Mesenteric fat pad (tissue), 1 donor: ENCODE data around the gene PRXL2A. TPM values are rescaled to one million over a fixed set of nuclear protein-coding genes. Genes with fewer than 3 reads are reported as not detected.

Source experiments
- DNase-seq: peaks from one replicate; pipeline ENCODE4 v3.0.0-alpha.2; 2020; ENCODE audit warnings: low spot score
- total RNA-seq: library from RNA; stranded (reverse); fragmentation: NEBNext Ultra II Directional; extraction: Animal tissue kit (Norgen Biotek cat#: 25700); gene quantifications from one replicate; pipeline ENCODE4 v1.2.1, GENCODE V29; 2021
- donor health status: DM: yes; HTN: yes; CAD: no.

Gene PRXL2A
- total RNA-seq, 1 donor from 2014 or later: 500 TPM

DNA sequence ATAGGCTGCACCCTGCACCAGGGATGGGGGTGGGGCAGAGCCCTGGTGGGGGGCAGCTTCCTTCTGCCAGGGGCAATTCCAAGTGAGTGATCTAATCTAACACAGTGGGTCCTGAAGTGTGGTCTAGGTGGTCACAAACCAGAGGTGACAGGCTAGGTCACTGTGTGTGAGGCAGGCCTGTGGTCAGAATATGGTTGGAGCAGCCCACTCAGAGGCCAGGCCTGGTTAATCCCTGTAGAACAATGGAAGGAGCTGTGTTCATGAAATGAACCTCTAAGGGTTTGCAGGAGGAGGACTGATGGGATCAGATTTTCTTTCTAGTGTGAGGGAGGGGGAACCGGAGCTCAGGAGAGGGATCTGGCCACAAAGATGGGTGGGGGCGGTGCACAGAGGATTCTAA, 35.8 kb downstream of the PRXL2A start:
- no peak for DNase-seq

DNA sequence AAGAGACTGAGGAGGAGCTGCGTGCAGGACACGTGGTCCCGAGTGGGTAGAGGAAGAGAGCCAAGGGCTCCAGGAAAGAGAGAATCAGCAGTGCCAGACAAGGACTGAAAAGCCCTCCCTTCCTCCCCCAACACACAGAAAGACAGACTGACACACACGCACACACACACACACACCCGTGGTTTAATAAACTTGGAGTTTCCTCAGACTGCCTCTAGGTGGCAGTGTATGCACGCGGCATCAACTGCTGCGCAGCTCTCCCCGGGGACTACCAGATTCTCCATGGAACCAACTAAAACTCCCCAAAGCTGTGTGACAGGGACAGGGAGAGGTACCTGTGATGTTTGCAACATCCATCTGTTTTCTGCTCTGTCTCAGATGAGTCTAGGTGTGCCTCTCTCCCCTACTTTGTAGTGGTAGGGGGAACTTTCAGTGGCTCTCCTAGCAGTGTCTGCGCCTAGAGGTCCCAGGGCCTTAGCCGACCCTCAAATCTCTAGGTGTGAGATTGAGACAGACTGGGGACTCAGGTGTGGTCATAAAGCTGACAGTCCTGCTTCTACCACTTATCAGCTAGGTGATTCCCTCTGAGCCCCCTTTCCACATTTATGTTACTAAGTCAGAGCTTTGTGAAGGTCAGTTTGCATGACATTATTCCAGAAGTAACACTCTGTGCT, 36.4 kb downstream of the PRXL2A start:
- DNase-seq: no peak

DNA sequence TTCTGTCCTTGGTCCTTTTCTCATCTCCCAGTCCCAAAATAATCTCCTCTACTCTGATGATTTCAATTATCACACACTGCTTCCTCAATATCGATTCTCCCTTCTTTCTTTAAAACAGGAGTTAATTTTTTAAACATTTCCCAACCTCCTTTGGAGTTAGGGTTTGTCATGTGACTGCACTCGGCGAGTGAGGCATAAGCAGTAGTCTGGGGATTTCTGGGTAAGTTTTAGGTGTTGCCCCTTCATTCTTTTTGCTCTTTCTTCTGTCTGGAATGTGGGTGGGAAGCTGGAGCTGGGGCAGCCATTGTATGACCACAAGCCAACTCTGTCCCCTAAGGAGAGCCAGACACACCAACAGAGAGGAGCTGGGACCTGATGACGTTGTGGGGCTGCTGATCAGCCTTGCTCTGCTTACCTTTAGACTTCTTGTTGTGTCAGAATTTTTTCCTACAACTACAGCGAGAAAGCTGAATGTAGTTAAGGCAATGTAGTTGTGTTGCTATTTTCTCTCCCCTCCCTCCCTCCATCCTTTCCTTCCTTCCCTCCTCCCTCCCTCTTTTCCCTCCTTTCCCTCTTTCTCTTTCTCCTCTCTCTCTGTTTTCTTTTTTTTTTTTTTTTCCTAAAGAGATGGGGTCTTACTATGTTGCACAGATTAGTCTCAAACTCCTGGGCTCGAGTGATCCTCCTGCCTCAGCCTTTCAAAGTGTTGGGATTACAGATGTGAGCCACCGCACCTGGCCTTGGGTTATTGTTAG, 39.3 kb downstream of the PRXL2A start:
- DNase-seq: no peak

DNA sequence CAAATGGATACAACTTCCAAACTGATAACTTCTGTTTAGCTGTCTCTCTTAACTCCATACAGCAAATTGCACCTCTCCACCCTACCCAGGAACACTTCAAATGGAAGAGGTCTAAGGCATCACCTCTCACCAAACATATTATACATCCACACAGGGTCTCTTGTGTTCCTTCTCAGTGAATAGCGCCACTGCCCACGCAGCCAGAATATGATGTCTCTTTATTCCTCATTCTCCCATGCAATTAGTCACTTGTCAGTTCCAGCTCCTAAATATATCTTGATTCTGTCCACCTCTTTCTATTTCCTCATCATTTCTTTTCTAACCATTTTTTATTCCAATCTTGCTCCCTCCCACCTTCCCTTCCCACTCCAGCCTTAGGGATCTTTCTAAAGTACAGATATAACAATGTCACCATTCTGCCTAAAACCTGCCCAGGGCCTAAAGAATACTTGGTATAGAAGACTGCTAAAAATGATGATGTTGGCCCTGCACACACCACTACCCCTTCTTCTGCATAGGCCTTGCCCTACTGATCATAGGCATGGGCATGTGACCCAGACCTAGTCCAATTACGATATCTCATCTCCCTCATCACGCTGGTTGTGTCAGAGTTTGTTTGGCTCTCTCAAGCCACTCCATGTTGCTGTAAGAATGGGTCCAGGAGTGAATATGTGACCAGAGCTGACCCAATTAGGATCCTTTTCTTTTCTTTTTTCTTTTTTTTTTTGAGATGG, 40.0 kb downstream of the PRXL2A start:
- DNase-seq: no peak

DNA sequence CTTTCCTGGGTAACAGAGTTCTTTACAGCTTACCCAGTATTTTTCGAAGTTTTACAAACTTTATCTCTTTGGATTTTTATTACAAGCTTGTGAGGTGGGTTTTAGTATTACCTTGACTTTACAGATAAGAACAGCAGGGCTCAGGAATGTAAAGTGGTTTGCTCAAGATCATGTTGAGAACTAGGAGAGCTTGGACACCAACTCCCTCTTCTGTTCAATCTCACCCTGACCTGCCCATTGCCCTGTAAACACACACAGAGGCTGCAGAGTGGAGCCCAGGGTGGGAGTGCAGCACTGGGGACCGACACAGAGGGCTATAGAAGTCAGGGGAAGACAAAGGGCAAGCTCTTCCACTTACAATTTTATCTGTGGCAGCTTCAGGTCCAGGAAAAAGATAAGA, 41.2 kb downstream of the PRXL2A start:
- no peak for DNase-seq

DNA sequence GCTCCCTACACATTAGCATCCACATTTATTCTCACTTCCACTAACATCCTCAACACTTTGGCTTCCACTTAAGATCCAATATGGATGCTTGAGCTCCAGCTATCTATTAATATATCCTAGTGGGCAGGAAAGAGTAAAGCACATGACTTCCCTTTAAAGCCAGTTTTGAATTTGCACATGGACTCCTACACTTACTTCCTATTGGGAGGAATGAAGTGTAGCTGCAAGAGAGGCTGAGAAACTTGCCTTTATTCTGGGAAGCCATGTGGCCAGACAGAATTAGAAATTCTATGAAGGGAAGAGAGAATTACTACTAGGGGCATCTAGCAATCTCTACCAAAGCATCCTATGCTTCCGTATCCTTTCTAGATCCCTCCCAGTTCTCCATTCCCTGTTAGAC, 42.8 kb downstream of the PRXL2A start:
- no peak for DNase-seq

DNA sequence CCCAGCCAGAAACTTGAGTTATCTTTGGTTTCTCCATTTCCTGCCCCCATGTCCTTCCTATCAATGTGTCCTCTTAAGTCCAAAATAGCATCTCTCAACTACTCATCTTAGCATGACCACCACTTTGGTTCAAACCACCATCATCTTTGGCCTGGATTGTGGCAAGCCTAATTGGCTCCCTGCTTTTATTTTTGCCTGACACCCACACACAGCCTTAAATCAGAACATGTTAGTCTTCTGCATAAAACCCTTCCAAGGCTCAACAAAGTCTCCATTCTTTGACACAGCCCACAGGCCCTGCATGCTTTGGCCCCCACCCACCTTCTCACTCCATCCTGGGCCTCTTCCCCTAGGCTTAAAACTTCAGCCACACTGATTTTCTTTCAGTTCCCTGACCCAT, 43.7 kb downstream of the PRXL2A start:
- DNase-seq: no peak

DNA sequence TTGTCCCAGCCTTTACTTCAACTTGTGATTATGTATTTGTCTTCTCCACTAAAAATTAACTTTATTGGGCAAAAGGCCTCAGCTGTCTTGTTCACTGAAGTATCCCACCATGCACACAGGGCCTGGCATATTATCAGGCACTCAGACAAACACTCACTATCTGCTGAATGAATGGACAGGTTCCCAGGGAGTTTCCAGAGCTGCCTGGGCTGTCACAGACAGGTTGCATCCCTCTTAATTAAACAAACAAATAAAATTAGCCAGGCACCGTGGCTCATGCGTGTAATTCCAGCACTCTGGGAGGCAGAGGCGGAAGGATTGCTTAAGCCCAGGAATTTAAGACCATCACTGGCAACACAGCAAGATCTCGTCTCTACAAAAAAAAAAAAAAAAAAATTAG, 44.3 kb downstream of the PRXL2A start:
- no peak for DNase-seq

DNA sequence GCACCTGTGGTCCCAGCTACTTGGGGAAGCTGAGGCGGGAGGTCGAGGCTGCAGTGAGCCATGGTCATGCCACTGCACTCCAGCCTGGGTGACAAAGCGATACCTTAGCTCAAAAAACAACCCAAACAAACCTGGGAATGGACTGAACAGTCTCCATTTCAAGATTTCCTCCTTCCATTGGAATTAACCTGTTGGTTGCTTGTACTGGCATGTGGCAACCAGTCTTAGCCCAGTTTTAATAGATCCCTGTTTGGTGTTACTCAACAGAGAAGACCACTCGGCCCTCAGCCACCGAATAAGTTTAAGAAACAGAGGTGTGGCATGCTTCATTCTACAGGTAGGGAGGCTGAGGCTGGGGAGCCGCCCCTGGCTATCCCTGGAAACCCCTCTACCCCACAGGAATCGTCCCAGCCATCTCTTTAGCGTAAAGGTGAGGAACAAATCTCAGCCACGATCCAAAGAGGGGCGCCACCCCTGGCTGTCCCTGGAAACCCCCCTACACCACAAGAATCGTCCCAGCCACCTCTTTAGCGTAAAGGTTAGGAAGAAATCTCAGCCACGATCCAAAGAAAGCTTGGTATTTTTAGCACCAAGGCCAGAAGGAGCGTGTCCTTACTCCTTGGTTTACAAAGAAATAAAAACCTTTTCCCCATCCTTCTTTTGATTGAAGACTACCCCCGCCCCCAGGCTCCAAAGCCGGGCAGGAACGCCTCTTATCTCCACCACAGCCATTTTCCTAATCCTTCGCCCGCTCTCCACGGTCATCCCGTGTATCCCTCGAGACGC, 44.9 kb downstream of the PRXL2A start:
- no peak for DNase-seq

DNA sequence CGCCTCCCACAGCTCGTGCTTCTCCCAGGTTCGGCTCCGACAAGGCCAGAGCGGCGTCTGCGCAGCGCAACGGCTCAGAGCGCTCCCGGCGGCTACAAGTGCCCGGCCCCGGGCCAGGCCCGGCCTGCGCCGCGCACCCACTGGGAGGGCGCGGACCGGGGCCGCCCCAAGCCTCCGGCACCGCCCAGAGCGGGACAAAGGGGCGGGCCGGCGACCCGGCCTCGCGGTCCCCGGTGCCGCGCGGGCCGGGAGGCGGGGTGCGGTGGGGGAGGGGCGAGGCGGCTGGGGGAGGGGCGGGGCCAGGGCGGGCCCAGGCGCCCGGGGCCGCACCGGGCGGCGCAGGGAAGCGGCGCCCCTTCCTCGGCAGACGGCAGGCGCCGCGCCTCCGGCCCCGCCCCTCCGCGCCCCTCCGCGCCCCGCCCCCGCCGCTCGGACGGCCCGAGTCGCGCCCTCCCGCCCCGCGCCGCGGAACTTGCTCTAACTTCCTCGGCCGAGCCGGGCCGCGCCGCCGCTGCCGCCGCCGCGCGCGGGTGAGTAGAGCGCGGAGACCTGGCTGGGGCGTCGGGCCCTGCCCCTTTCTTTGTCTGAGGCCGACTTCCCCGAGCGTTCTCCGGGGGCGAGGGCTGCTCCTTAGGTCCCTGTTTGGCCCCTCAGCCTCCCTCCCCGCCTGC, 45.6 kb downstream of the PRXL2A start, which contains the start of gene TSPAN14:
TSS of gene TSPAN14 (plus strand) at position 469 of the 671 bp plus-strand sequence. CDS start 34,924 bp downstream, outside the sequence.
- DNase-seq: peak; percentile 96

DNA sequence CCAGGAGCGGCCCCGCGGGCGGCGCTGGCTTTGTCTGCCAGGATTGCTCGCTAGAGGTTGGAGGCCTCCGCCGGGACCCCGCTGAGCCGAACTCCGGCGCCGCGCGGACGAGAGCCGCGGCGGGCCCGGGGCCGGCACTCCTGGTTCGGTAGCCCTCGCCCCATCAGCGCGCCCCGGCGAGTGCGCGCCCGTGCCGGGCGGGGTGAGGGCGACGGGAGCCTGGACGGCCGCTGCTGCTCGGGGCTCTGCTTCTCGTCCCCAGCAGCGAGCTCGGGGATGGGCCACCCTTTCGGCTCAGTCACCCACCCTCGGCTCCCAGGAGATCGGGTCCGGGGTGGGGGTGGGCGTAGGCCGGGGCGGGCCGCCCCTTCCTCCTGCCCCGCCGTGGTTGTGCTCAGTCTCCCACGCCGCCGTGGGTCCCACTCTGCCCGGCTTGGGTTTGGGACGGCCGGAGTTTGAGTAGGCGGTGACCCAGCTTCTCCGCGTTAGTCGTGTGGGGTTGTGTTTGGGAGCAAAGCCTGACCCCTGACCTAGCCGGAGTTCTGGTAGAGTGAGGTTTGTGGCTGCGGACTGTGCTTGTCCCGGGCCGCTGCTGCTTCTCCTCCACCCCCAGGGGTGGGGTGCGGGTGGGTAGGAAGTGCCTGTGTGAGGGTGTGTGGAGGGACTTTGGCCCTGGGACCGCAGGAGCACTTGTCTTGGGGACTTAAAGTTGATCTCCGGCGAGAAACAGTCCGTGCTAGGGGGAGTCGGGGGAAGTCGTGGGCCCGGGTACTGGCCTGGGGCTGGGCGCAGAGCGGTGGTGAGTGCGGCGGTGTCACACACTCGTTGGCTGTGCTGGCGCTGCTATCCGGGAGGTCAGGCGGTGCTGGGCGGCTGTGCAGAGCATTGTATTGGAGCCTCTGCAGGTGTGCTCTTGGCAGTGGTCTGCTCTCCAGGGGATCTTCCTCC, 46.4 kb downstream of the PRXL2A start:
- DNase-seq: no peak

DNA sequence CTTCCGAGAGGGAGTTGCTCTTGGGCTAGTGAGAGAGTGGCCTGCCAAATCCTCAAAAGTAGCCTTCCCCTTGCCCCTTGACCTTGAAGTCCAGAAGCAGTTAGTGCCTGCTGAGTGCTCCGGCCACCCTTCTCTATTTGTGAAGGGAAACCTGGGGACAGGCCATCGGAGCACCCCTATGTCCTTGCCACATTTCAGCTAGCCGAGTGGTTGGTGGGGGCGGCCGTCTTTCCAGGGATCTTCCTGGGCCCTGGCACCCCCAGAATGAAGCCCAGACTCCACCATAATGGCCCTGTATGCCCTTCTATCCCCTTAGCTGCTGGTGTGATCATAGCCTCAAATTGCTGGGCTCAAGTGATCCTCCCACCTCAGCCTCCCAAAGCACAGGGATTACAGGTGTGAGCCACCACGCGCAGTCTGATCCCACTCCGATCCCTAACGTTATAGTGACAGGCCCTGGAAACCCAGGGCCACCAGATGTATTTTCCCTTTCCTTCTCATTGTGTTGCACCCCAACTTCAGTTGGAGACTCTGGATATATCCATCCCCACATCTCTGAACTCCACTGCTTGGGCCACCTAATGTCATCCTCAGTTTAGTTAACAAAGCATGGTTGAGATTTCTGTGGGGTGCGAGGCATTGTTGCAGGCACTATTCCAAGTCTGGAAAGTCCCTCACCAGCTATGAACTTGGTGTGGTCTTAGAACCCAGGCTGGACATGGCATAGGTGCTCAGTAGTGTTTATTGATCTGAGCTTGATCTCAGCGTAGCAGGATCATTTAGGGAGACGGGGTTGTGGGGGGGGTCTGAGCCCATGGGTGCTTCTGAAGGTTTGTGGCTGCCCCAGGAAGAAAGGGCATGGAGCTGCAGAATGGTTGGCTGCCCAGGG, 47.4 kb downstream of the PRXL2A start:
- no peak for DNase-seq

DNA sequence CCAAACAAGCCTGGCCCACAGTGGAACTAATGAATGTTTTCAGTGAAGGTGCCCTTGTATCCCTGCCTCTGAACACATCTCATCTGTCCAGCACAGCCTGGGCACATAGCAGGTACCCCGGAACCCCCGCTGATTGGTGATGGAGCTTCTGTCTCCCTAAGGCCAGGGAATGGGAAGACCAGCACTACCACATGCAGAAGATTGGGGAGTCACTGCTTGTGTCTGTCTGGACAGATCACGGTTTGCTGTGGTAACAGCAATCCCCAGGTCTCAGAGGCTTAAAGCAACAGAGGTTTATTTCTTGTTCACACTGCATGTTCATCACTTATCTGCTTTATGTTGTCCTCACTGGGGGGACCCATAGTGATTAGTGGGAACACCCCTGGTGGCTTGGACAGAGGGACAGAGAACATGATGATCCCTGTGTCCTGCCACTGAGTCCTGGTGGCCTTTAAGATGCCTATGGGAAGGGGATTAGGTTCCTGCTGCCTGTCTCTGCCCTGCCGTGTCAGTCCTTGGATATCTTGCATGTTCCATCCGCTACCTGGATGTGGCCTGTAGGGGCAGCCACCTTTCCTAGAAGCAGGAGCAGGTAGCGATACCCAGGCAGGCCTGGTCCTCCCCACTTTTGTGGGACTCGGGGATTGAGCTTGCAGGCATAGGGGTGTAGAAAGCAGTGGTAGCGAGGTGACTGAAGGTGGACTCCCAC, 49.4 kb downstream of the PRXL2A start:
- DNase-seq: no peak

DNA sequence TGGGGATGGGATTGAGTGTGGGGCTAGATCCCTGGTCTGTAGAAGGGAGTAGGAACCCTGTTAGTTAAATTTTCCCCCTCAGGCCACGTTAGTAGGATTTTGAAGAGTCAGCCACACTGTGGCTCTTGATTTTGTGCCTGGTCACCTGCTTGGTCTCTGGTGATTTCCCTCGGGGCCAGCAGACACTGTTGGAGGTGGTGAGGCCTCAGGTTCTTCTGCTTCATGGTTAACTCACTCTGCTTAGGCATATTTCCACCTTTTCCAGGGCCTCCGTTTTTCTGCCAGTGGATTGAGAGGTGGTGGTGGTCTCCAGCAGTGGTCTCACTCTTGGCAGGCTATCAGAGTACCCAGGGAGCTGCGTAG, 49.9 kb downstream of the PRXL2A start:
- DNase-seq: no peak

DNA sequence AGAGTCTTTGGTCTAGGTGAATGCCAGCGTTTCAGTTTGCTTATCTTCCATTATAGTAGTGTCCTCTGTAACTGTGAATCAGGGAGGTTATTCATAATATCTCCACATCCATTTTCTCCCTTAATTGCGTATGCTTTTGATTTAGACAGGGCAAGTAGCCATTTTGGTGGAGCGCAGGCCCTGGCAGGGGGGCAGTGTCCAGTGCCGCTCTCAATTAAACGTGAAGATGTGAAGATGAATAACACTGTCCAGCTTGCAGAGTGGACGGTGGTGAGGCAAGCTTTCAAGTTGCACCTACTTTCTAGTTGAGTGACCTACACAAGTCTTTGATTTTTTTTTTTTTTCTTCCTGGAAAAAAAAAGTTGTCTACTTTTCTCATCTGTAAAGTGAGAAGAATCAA, 50.3 kb downstream of the PRXL2A start:
- DNase-seq: no peak

DNA sequence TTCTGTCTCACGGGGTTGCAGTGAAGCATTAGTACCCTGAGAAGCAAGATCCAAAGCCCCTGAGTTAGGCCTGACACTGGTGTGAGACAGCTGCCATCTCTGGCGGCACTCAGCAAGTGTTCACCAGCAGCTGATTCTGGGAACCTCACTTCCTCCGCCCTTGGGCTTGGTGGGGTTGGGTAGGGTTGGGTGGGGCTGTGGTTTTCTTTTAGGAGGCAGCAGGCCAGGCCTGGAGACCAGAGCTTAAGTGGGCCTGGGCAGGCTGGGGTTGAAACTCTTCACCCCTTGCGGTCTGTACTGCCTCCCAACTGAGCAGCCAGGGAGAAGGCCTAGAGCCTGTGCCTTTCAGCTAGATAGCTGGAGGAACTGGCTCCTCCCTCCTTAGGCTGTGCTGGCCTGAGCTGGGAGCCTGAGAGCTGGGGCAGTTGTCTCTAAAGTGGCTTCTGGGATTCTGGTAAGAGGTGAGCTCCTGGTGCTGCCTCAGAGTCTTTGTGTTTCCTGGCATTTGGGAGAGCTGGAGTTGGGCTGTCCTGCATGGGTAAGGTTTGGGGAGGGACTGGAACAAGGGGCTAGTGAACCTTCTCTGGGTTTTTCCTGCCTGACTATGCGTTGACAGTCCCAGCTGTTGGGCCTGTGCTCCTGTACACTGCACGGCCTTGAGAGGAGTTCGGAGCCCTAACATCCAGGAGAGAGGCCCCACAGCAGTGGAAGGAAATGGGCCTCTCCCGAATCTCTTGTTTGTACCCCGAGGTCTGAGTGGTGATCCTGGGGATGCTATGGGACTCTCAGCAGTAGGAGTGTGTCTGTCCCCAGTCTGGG, 50.9 kb downstream of the PRXL2A start:
- no peak for DNase-seq
